GM23338 (cell line): ENCODE results near the gene RPL39L. TPM values are rescaled to one million over a fixed set of nuclear protein-coding genes. Genes with fewer than 3 reads are reported as not detected.
"Not testable (repeated sequence)": the region's sequence is repeated elsewhere in the genome, so short reads cannot be mapped to it uniquely, and the experiment has no call there.

ENCODE experiments used
- ATAC-seq: fragments of 200-7000 bp; cut with Tn5 transposase; 3 replicates; pipeline ENCODE4 v1.9.1; 2020
- DNase-seq: peaks from one replicate; pipeline ENCODE4 v3.0.0-alpha.2; 2015; ENCODE audit warnings: low spot score
- H2AFZ ChIP-seq: fragments of 200-600 bp; sonication (generic); 2 replicates; pipeline ENCODE4 v1.8.0; 2016; ENCODE audit warnings: antibody characterized with exemption, mild to moderate bottlenecking, moderate library complexity
- H3F3A ChIP-seq: fragments of 200-600 bp; sonication (generic); replicated peaks from 2 replicates; pipeline ENCODE4 v1.8.0; 2017; ENCODE audit warnings: antibody characterized with exemption, mixed run types, low read depth
- H3K27ac ChIP-seq: fragments of 200-600 bp; sonication (generic); 2 replicates; pipeline ENCODE4 v1.6.1; 2016; ENCODE audit warnings: low read depth
- H3K27me3 ChIP-seq: fragments of 200-600 bp; sonication (generic); 2 replicates; pipeline ENCODE4 v1.8.0; 2016; ENCODE audit warnings: mild to moderate bottlenecking, mixed run types, moderate library complexity; ENCODE audit not compliant: insufficient read depth
- H3K36me3 ChIP-seq: fragments of 200-600 bp; sonication (generic); 2 replicates; pipeline ENCODE4 v1.8.0; 2016; ENCODE audit warnings: mild to moderate bottlenecking; ENCODE audit not compliant: insufficient read depth
- H3K4me1 ChIP-seq: fragments of 200-600 bp; sonication (generic); 2 replicates; pipeline ENCODE4 v1.8.0; 2016; ENCODE audit warnings: mild to moderate bottlenecking, moderate library complexity; ENCODE audit not compliant: insufficient read depth
- H3K4me2 ChIP-seq: fragments of 200-600 bp; sonication (generic); 2 replicates; pipeline ENCODE4 v1.7.1; 2017; ENCODE audit warnings: mixed run types
- H3K4me3 ChIP-seq: fragments of 200-600 bp; sonication (generic); 2 replicates; pipeline ENCODE4 v1.6.1; 2016; ENCODE audit warnings: mixed run types
- H3K79me2 ChIP-seq: fragments of 200-600 bp; sonication (generic); replicated peaks from 2 replicates; pipeline ENCODE4 v1.8.0; 2017; ENCODE audit warnings: mild to moderate bottlenecking; ENCODE audit not compliant: insufficient read depth
- H3K9me2 ChIP-seq: fragments of 200-600 bp; sonication (generic); 2 replicates; pipeline ENCODE4 v1.8.0; 2017; ENCODE audit not compliant: insufficient read depth
- H4K20me1 ChIP-seq: fragments of 200-600 bp; sonication (generic); replicated peaks from 2 replicates; pipeline ENCODE4 v1.8.0; 2017; ENCODE audit warnings: mild to moderate bottlenecking; ENCODE audit not compliant: insufficient read depth
- H3K27ac Mint-ChIP-seq: 2 replicates; pipeline ENCODE4 v1.8.0; 2020; ENCODE audit warnings: inconsistent platforms, mild to moderate bottlenecking, moderate library complexity, mixed read lengths
- H3K27me3 Mint-ChIP-seq: 3 replicates; pipeline ENCODE4 v1.8.0; 2022; ENCODE audit warnings: low read depth, mild to moderate bottlenecking, moderate library complexity, mixed read lengths, inconsistent platforms; ENCODE audit not compliant: insufficient read depth, poor library complexity
- H3K36me3 Mint-ChIP-seq: 3 replicates; pipeline ENCODE4 v1.8.0; 2021; ENCODE audit warnings: low read depth, mild to moderate bottlenecking, inconsistent platforms, moderate library complexity, mixed read lengths
- H3K4me1 Mint-ChIP-seq: 3 replicates; pipeline ENCODE4 v1.8.0; 2020; ENCODE audit warnings: mild to moderate bottlenecking, inconsistent platforms, mixed read lengths
- H3K4me3 Mint-ChIP-seq: 3 replicates; pipeline ENCODE4 v1.8.0; 2021; ENCODE audit warnings: moderate library complexity, mild to moderate bottlenecking, inconsistent platforms, mixed read lengths
- H3K9me3 Mint-ChIP-seq: 3 replicates; pipeline ENCODE4 v1.8.0; 2020; ENCODE audit warnings: moderate library complexity, mild to moderate bottlenecking, inconsistent platforms, mixed read lengths
- CTCF ChIP-seq, 2 experiments: fragments of 200-600 bp in 1 of 2; sonication (generic) in 1 of 2; conservative IDR thresholded peaks; 2 replicates each; pipeline versions ENCODE4 v1.5.1 to v1.6.1; 2016 to 2017; ENCODE audit warnings: antibody characterized with exemption in 2 of 2, low read depth in 2 of 2, mild to moderate bottlenecking in 2 of 2, moderate library complexity in 1 of 2
- EZH2 ChIP-seq: fragments of 200-600 bp; sonication (generic); IDR thresholded peaks from one replicate; pipeline ENCODE4 v1.8.0; 2017; ENCODE audit warnings: antibody characterized with exemption, mild to moderate bottlenecking, low read depth; ENCODE audit not compliant: unreplicated experiment
- EZH2phosphoT487 ChIP-seq: fragments of 200-600 bp; sonication (generic); IDR thresholded peaks from one replicate; pipeline ENCODE4 v1.8.1; 2018; ENCODE audit warnings: antibody characterized with exemption; ENCODE audit not compliant: unreplicated experiment
- JUNB ChIP-seq: IDR thresholded peaks from one replicate; pipeline ENCODE4 v1.6.1; 2016; ENCODE audit warnings: antibody characterized with exemption; ENCODE audit not compliant: unreplicated experiment
- NANOG ChIP-seq: IDR thresholded peaks from 2 replicates; pipeline ENCODE4 v1.6.1; 2016; ENCODE audit warnings: antibody characterized with exemption, borderline replicate concordance
- POLR2AphosphoS5 ChIP-seq: IDR thresholded peaks from 2 replicates; pipeline ENCODE4 v1.6.1; 2016; ENCODE audit warnings: antibody characterized with exemption, low read depth
- REST ChIP-seq: IDR thresholded peaks from one replicate; pipeline ENCODE4 v1.6.1; 2018; ENCODE audit warnings: antibody characterized with exemption; ENCODE audit not compliant: unreplicated experiment
- polyA plus RNA-seq: library from polyadenylated mRNA; unstranded; fragments of >200 nt; fragmentation: Nextera tagmentation; extraction: Ambion mirVana; gene quantifications from 2 replicates; pipeline ENCODE4 v1.2.1, GENCODE V29; 2016
- total RNA-seq: library from RNA; depleted of rRNA; stranded (reverse); fragments of >200 nt; shearing (Covaris generic); gene quantifications from 2 replicates; pipeline ENCODE4 v1.2.3, GENCODE V29; 2014

RPL39L gene
- total and polyA plus RNA-seq, 2 experiments from 2014 or later: 70.6 to 155 TPM

GRCh38 chr3:187181454-187182170 is 42.3 kb upstream of the RPL39L start:
- H3K27me3 ChIP-seq: no peaks in the 10 kb centered on the region
- H3K27ac ChIP-seq: peak overlapping the region; percentile 99
- no peak overlapping the region for H3K4me3 Mint-ChIP-seq
- peaks cover 45% of the 10 kb centered on the region for H3K4me1 ChIP-seq
- H3K79me2 ChIP-seq: peaks cover 45% of the 10 kb centered on the region
- peaks cover 8% of the 10 kb centered on the region for H3K27me3 Mint-ChIP-seq
- DNase-seq (no peak), ATAC-seq (peak; percentile 13; the same call in 2 of the 3 replicates)
- TF ChIP-seq POLR2AphosphoS5: peak; percentile 83
- TF ChIP-seq JUNB: no peak
- no peak for TF ChIP-seq NANOG
- H3K27ac Mint-ChIP-seq: peak overlapping the region; percentile 81
- no peaks in the 10 kb centered on the region for H3K9me3 Mint-ChIP-seq
- H3K9me2 ChIP-seq: no peaks in the 10 kb centered on the region
- no peak overlapping the region for H2AFZ ChIP-seq
- peaks cover 13% of the 10 kb centered on the region for H3K36me3 Mint-ChIP-seq
- 0 out of 2 replicates have a peak, but pooled peaks cover 10% of the 10 kb centered on the region for H3K36me3 ChIP-seq
- peak overlapping the region; percentile 71 for H3K4me2 ChIP-seq
- peak overlapping the region; percentile 41 for H3K4me3 ChIP-seq
- H3K4me1 Mint-ChIP-seq: peaks cover 67% of the 10 kb centered on the region
- no peaks in the 10 kb centered on the region for H4K20me1 ChIP-seq
- H3F3A ChIP-seq: peaks cover 7% of the 10 kb centered on the region

- no peak for DNase-seq
- H3K4me3 Mint-ChIP-seq: no peak overlapping the region
Measured at GRCh38 chr3:187172929-187173328, 33.6 kb upstream of the RPL39L start.

GRCh38 chr3:187170911-187171310 is 31.6 kb upstream of the RPL39L start:
- H3K4me3 ChIP-seq, H3K27ac ChIP-seq, H3K4me2 ChIP-seq, ATAC-seq, H3K4me3 Mint-ChIP-seq, H2AFZ ChIP-seq, H3K9me3 Mint-ChIP-seq, H3K9me2 ChIP-seq, H3K27ac Mint-ChIP-seq, H3K27me3 Mint-ChIP-seq, H3K27me3 ChIP-seq, DNase-seq: not testable (repeated sequence)
- Mint-ChIP-seq H3K4me1 (peaks cover 24% of the 10 kb centered on the region), H3K36me3 (peaks cover 14% of the 10 kb centered on the region; the same call in 2 of the 3 replicates)
- H3K79me2 ChIP-seq: peaks cover 32% of the 10 kb centered on the region
- H4K20me1 ChIP-seq: peaks cover 23% of the 10 kb centered on the region
- H3F3A ChIP-seq: peaks cover 40% of the 10 kb centered on the region
- H3K4me1 ChIP-seq: peaks cover 42% of the 10 kb centered on the region
- peaks cover 35% of the 10 kb centered on the region for H3K36me3 ChIP-seq

More at GRCh38 chr3:187172929-187173328, 33.6 kb upstream of the RPL39L start:
- no peak for TF ChIP-seq EZH2phosphoT487
- no peak for TF ChIP-seq JUNB
- no peak for TF ChIP-seq REST
- TF ChIP-seq EZH2: no peak
- peak; percentile 58 for TF ChIP-seq POLR2AphosphoS5
- no peak for TF ChIP-seq CTCF (conservative IDR thresholded peaks at IDR 0.05; ENCODE audit: low read depth in 2 of 2)
- Mint-ChIP-seq H3K9me3 (no peaks in the 10 kb centered on the region), H3K27ac (no peak overlapping the region), H3K36me3 (peaks cover 8% of the 10 kb centered on the region), H3K27me3 (peaks cover 3% of the 10 kb centered on the region), H3K4me1 (peaks cover 26% of the 10 kb centered on the region)
- Histone ChIP-seq H3K27ac (peak overlapping the region; percentile 97), H3K4me1 (peaks cover 36% of the 10 kb centered on the region), H3K79me2 (peaks cover 52% of the 10 kb centered on the region), H3F3A (peaks cover 30% of the 10 kb centered on the region), H3K4me2 (peak overlapping the region; percentile 69), H4K20me1 (peaks cover 23% of the 10 kb centered on the region), H3K36me3 (peaks cover 40% of the 10 kb centered on the region), H3K27me3 (no peaks in the 10 kb centered on the region), H3K9me2 (no peaks in the 10 kb centered on the region), H3K4me3 (peak overlapping the region; percentile 49), H2AFZ (no peak overlapping the region)
- ATAC-seq: no peak
